Pancreas (tissue), 10 donors: ENCODE data around the gene ITPR1. TPM values are rescaled to one million over a fixed set of nuclear protein-coding genes. Genes with fewer than 3 reads are reported as not detected.

Experiments
- ATAC-seq, 4 donors: fragments of 200-7000 bp; cut with Tn5 transposase; one replicate each; pipeline versions ENCODE4 v1.8.0 to v1.9.1; 2020; ENCODE audit warnings: mild to moderate bottlenecking in 4 of 4, moderate library complexity in 4 of 4
- DNase-seq, 6 donors: peaks; one replicate each; pipeline ENCODE4 v3.0.0-alpha.2; 2020
- FAIRE-seq: peaks from 2 replicates; lab custom pipeline; 2012; peaks lifted over from hg19 to GRCh38; lab: Jason Lieb, UNC
- H3K27ac ChIP-seq, 4 donors: fragments of 200-600 bp; sonication (generic); 1 replicate in 3 of 4; 2 replicates in 1 of 4; pipeline versions ENCODE4 v1.5.0 to v1.8.0; 2020
- H3K27me3 ChIP-seq, 4 donors: fragments of 200-600 bp; one replicate each; pipeline ENCODE4 v1.8.0; 2021
- H3K36me3 ChIP-seq, 3 donors: fragments of 200-600 bp; sonication (generic) in 1 of 3; one replicate each; pipeline versions ENCODE4 v1.5.0 to v1.8.0; 2020 to 2021
- H3K4me1 ChIP-seq, 3 donors: fragments of 200-600 bp; one replicate each; pipeline ENCODE4 v1.8.0; 2021
- H3K4me3 ChIP-seq, 4 donors: fragments of 200-600 bp; sonication (generic) in 2 of 4; one replicate each; pipeline versions ENCODE4 v1.5.0 to v1.8.0; 2020 to 2021
- H3K9me3 ChIP-seq, 4 donors: fragments of 200-600 bp; one replicate each; pipeline ENCODE4 v1.8.0; 2021
- CTCF ChIP-seq, 4 donors: fragments of 200-600 bp; sonication (generic) in 3 of 4; IDR thresholded peaks; one replicate each; pipeline versions ENCODE4 v1.5.0 to v1.8.0; 2021; ENCODE audit warnings: antibody characterized with exemption in 4 of 4
- WGBS, 2 donors: extraction: QIAGEN DNeasy Blood & Tissue Kit; methylation state at CpG; one replicate each; pipeline ENCODE4 v1.1.7; 2013; 5-methylcytosine and 5-hydroxymethylcytosine counted together
- intact Hi-C, 3 donors: fragments of 100-400 bp; cut with DNase I; formaldehyde crosslinking; loops; one replicate each; pipeline versions ENCODE4 v1.11.1 to v1.14.2; 2022
- polyA plus RNA-seq, 2 donors: library from polyadenylated mRNA; stranded (reverse); fragments of 200-250 nt; gene quantifications; one replicate each; pipeline ENCODE4 v1.2.3, GENCODE V29; 2013
- total RNA-seq, 6 donors: library from RNA; stranded (reverse); fragmentation: NEBNext Ultra II Directional in 4 of 6; extraction: Animal tissue kit (Norgen Biotek cat#: 25700) in 4 of 6; gene quantifications; one replicate each; pipeline versions ENCODE4 v1.2.1 to v1.2.4, GENCODE V29; 2021 to 2023
- donor health status: healthy with polysubstance abuse.
- donor health status: DM: no; HTN: no; CAD: no; lungs with moderate emphysema.
- donor health status: DM: no; HTN: no; CAD: no.
- donor health status: control.
- donor health status: control.
- donor health status: Bipolar disorder and iron deficiency.
- donor health status: DM: yes; HTN: yes; CAD: no.
- donor health status: DM: no; HTN: no; CAD: no.
- donor health status: DM: no; HTN: no; CAD: no.
- donor health status: DM: yes; HTN: yes; CAD: no.

The ITPR1 gene
- total and polyA plus RNA-seq, 8 donors: 4.5 to 19.1 (median 10.1) TPM

DNA sequence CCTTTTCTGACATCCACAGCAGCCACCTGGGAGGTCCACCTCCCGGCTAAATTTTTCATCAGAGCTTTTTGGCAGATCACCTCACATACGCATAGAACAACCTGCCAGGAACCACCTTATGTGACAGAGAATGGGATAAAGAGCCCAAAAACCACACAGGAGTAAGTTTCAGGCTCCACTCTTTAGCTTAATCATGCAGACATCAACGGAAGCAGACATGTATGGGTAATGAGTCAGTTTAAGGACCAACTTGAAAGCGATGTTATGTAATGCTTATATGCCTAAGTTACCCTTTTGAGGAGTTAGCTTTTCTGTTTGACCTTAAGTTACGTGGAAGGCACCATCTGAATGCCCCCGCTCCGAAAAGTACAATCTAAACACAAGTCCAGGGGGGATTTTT, 302.8 kb downstream of the ITPR1 start:
- no peak for TF ChIP-seq CTCF (IDR thresholded peaks at IDR 0.05)
- intact Hi-C loops: no loop called here
- Histone ChIP-seq H3K4me1 (no peaks in the 10 kb centered on the region), H3K36me3 (no peaks in the 10 kb centered on the region), H3K9me3 (no peaks in the 10 kb centered on the region), H3K27ac (no peak overlapping the region), H3K27me3 (no peaks in the 10 kb centered on the region), H3K4me3 (no peak overlapping the region)
- ATAC-seq: no peak
- no peak for FAIRE-seq
- DNase-seq: no peak
- 92 to 94% methylated on average over 7 of the region's 7 CpGs for WGBS, 2 donors

DNA sequence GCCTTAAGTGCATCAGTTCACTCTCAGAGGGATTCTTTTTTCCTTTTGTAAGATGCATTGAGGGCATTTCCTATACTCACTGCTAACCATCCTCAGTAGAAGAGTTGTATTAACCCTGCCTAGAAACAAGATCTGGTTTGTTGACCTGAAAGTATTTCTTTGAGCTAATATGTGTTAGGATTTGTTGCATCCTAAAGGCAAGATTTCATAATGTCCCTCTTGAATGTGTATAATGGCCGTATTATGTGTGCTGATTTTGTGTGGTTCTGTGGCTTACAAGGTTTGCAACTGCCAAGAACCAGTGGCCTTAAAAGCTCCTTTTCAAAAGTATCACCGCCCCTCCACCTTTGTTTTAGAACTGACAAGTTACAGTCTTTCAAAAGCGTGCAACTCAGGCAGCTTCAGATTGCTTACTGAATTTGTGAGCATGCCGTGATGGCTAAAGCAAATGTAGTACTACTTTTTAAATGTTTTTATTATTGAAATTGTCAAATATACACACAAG, 304.1 kb downstream of the ITPR1 start:
- WGBS, 2 donors: 96 to 98% methylated on average over 4 of the region's 4 CpGs
- Histone ChIP-seq H3K27me3 (no peaks in the 10 kb centered on the region), H3K27ac (no peak overlapping the region), H3K4me3 (no peak overlapping the region), H3K36me3 (no peaks in the 10 kb centered on the region), H3K9me3 (no peaks in the 10 kb centered on the region), H3K4me1 (no peaks in the 10 kb centered on the region)
- TF ChIP-seq CTCF (IDR thresholded peaks at IDR 0.05): no peak
- FAIRE-seq: no peak
- no peak for DNase-seq
- no peak for ATAC-seq
- intact Hi-C loops: no loop called here

GRCh38 chr3:4799266-4800256, 306.4 kb downstream of the ITPR1 start:
- H3K9me3 ChIP-seq: no peaks in the 10 kb centered on the region
- no peak overlapping the region for H3K4me3 ChIP-seq
- 84 to 86% methylated on average over 14 of the region's 14 CpGs for WGBS, 2 donors
- intact Hi-C loops: no loop called here
- no peak for ATAC-seq
- H3K27ac ChIP-seq: no peak overlapping the region
- FAIRE-seq: no peak
- H3K27me3 ChIP-seq: no peaks in the 10 kb centered on the region
- H3K4me1 ChIP-seq: no peaks in the 10 kb centered on the region
- no peaks in the 10 kb centered on the region for H3K36me3 ChIP-seq
- no peak for DNase-seq
- TF ChIP-seq CTCF (IDR thresholded peaks at IDR 0.05): no peak

DNA sequence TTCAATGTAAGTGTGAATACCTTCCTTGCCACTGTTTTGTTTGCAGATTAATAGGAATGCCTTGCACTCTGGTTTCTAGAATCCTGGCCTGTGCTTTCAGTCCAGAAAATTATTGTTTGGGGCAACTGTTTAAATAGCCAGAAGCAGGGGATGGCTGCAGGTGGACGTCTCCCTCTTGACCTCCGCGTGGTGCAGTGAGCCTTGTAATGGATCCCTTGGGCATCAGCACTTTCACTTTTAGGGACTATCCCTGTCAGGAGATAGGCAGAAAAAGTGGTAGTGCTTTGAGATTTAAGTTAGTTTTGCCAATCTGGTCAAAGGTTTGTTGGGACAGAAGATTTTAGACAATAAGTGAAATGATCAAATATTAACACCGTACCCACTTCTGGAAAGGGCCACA, 307.4 kb downstream of the ITPR1 start:
- Histone ChIP-seq H3K4me1 (no peaks in the 10 kb centered on the region), H3K4me3 (no peak overlapping the region), H3K27me3 (no peaks in the 10 kb centered on the region), H3K27ac (no peak overlapping the region), H3K9me3 (no peaks in the 10 kb centered on the region), H3K36me3 (no peaks in the 10 kb centered on the region)
- ATAC-seq (peak in 1 of 4 donors; percentile 41), DNase-seq (no peak), FAIRE-seq (no peak)
- WGBS, 2 donors: 79 to 81% methylated on average over 4 of the region's 4 CpGs
- intact Hi-C loops: no loop called here
- TF ChIP-seq CTCF (IDR thresholded peaks at IDR 0.05): no peak

DNA sequence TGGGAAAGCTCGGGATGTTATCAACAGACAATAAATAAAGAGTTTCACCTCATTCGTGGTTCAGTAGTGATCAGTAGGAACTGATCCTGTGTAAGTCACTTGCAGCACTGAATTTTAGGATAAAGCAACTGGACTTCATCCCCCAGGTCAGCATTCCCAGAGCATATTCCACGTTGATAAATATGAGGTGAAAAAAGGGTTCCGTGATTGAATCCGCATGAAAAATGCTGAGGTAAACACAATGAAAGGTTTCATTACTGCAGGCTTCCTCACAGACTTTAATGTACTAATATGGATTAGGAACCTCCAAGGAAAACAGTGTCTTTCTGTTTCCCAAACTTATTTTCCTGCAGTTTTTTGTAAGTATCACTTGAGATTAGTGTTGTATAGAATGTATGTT, 308.7 kb downstream of the ITPR1 start:
- no peak for ATAC-seq
- Histone ChIP-seq H3K9me3 (no peaks in the 10 kb centered on the region), H3K36me3 (no peaks in the 10 kb centered on the region), H3K27ac (no peak overlapping the region), H3K27me3 (no peaks in the 10 kb centered on the region), H3K4me3 (no peak overlapping the region), H3K4me1 (no peaks in the 10 kb centered on the region)
- TF ChIP-seq CTCF (IDR thresholded peaks at IDR 0.05): no peak
- WGBS, 2 donors: 80 to 81% methylated on average over 5 of the region's 5 CpGs
- intact Hi-C loops: no loop called here
- FAIRE-seq: no peak
- DNase-seq: no peak
